ENCODE results near the gene MEGF9. TPM values are rescaled to one million over a fixed set of nuclear protein-coding genes. Genes with fewer than 3 reads are reported as not detected.

MEGF9 gene
- total RNA-seq, 2 experiments from 2014 or later: 5.1 to 10.2 TPM

- no peak overlapping the region for H3K4me2 ChIP-seq (ENCODE audit: low read length)
- H4K20me1 ChIP-seq (ENCODE audit: insufficient read depth, low read length): 0 out of 2 replicates have a peak, but pooled peaks cover 6% of the 10 kb centered on the region
- H3K4me3 ChIP-seq (ENCODE audit: low read depth, low read length, poor library complexity, severe bottlenecking): no peak overlapping the region
- no TSS peak for BruUV-seq (replicated peaks)
- no peak overlapping the region for H2AFZ ChIP-seq (ENCODE audit: low read length)
- no peaks in the 10 kb centered on the region for H3K9me3 ChIP-seq (ENCODE audit: low read length)
- ChIA-PET CTCF (ENCODE audit: unreplicated experiment) (no interaction called here), POLR2A (interaction anchor here (0.7 to 1.1 kb wide), 3 partner anchors 22 to 107 kb away, joined by 3 to 6 read pairs (median 6); no protein-coding TSS in a partner anchor)
- no peaks in the 10 kb centered on the region for H3K4me1 ChIP-seq (ENCODE audit: insufficient read depth, low read length, poor library complexity, severe bottlenecking)
- no peaks in the 10 kb centered on the region for H3K9me2 ChIP-seq (ENCODE audit: insufficient read depth, low read length)
- peaks cover 97% of the 10 kb centered on the region for H3K36me3 ChIP-seq (ENCODE audit: insufficient read depth, low read length)
- peaks cover 13% of the 10 kb centered on the region; the same call in 1 of the 2 replicates for H3K79me2 ChIP-seq (ENCODE audit: insufficient read depth, low read depth, low read length)
- DNase-seq (ENCODE audit: low spot score): no peak
- TF ChIP-seq EZH2phosphoT487 (IDR thresholded peaks at IDR 0.05; ENCODE audit: borderline replicate concordance, low read depth, low read length): no peak
- no peak overlapping the region for H3K27ac ChIP-seq (ENCODE audit: low read depth, low read length, poor library complexity, severe bottlenecking)
- intact Hi-C loops (cut with micrococcal nuclease; ENCODE audit: unreplicated experiment): no loop called here
Measured at GRCh38 chr9:120564589-120564988, 149.7 kb downstream of the MEGF9 start.

GRCh38 chr9:120562861-120563443 lies 151.3 kb downstream of the MEGF9 start:
- H3K4me3 ChIP-seq (ENCODE audit: low read depth, low read length, poor library complexity, severe bottlenecking): no peak overlapping the region
- intact Hi-C loops (cut with micrococcal nuclease; ENCODE audit: unreplicated experiment): no loop called here
- no peaks in the 10 kb centered on the region for H3K4me1 ChIP-seq (ENCODE audit: insufficient read depth, low read length, poor library complexity, severe bottlenecking)
- no peak for TF ChIP-seq EZH2phosphoT487 (IDR thresholded peaks at IDR 0.05; ENCODE audit: borderline replicate concordance, low read depth, low read length)
- TF ChIP-seq CTCF (conservative IDR thresholded peaks at IDR 0.05; ENCODE audit: low read length): no peak
- H3K27ac ChIP-seq (ENCODE audit: low read depth, low read length, poor library complexity, severe bottlenecking): no peak overlapping the region
- BruUV-seq (replicated peaks): no TSS peak
- peaks cover 93% of the 10 kb centered on the region for H3K36me3 ChIP-seq (ENCODE audit: insufficient read depth, low read length)
- no peak for DNase-seq (ENCODE audit: low spot score)
- H4K20me1 ChIP-seq (ENCODE audit: insufficient read depth, low read length): 0 out of 2 replicates have a peak, but pooled peaks cover 6% of the 10 kb centered on the region
- ChIA-PET POLR2A (interaction anchor here (0.6 to 1.1 kb wide), 2 partner anchors 21 to 23 kb away, joined by 4 read pairs; no protein-coding TSS in a partner anchor), CTCF (ENCODE audit: unreplicated experiment) (no interaction called here)
- peaks cover 18% of the 10 kb centered on the region; the same call in 1 of the 2 replicates for H3K79me2 ChIP-seq (ENCODE audit: insufficient read depth, low read depth, low read length)
- H2AFZ ChIP-seq (ENCODE audit: low read length): no peak overlapping the region
- H3K9me2 ChIP-seq (ENCODE audit: insufficient read depth, low read length): no peaks in the 10 kb centered on the region
- H3K9me3 ChIP-seq (ENCODE audit: low read length): no peaks in the 10 kb centered on the region
- no peak overlapping the region for H3K4me2 ChIP-seq (ENCODE audit: low read length)

GRCh38 chr9:120561709-120562108 lies 152.6 kb downstream of the MEGF9 start:
- Histone ChIP-seq H3K9me3 (ENCODE audit: low read length) (no peaks in the 10 kb centered on the region), H3K79me2 (ENCODE audit: insufficient read depth, low read depth, low read length) (peaks cover 18% of the 10 kb centered on the region; the same call in 1 of the 2 replicates), H4K20me1 (ENCODE audit: insufficient read depth, low read length) (0 out of 2 replicates have a peak, but pooled peaks cover 6% of the 10 kb centered on the region), H3K9me2 (ENCODE audit: insufficient read depth, low read length) (no peaks in the 10 kb centered on the region), H3K36me3 (ENCODE audit: insufficient read depth, low read length) (peaks cover 89% of the 10 kb centered on the region), H3K4me1 (ENCODE audit: insufficient read depth, low read length, poor library complexity, severe bottlenecking) (no peaks in the 10 kb centered on the region), H3K4me2 (ENCODE audit: low read length) (no peak overlapping the region), H3K27ac (ENCODE audit: low read depth, low read length, poor library complexity, severe bottlenecking) (no peak overlapping the region), H3K4me3 (ENCODE audit: low read depth, low read length, poor library complexity, severe bottlenecking) (no peak overlapping the region), H2AFZ (ENCODE audit: low read length) (no peak overlapping the region)
- CTCF ChIA-PET (ENCODE audit: unreplicated experiment): no interaction called here
- no peak for TF ChIP-seq CTCF (conservative IDR thresholded peaks at IDR 0.05; ENCODE audit: low read length)
- no peak for TF ChIP-seq EZH2phosphoT487 (IDR thresholded peaks at IDR 0.05; ENCODE audit: borderline replicate concordance, low read depth, low read length)
- POLR2A ChIA-PET: interaction anchor here (0.6 to 1.1 kb wide), 3 partner anchors 17 to 33 kb away, joined by 4 read pairs; no protein-coding TSS in a partner anchor
- intact Hi-C loops (cut with micrococcal nuclease; ENCODE audit: unreplicated experiment): no loop called here
- TSS peak; percentile 9 for BruUV-seq (replicated peaks)
- no peak for DNase-seq (ENCODE audit: low spot score)

Measured in OCI-LY7 (cell line).